Measurements from ENCODE around the gene NMRK2. TPM values are rescaled to one million over a fixed set of nuclear protein-coding genes. Genes with fewer than 3 reads are reported as not detected.

Gene NMRK2
- total RNA-seq, 1 experiment from 2014 or later = 60.0 TPM

- H3K27ac Mint-ChIP-seq = no peak overlapping the region
These were observed 34.9 kb upstream of the NMRK2 start for GRCh38 chr19:3897936-3898335.

More at GRCh38 chr19:3897936-3898335, 34.9 kb upstream of the NMRK2 start:
- Mint-ChIP-seq H3K4me3 (no peak overlapping the region), H3K27me3 (ENCODE audit: low read depth) (no peaks in the 10 kb centered on the region), H3K36me3 (ENCODE audit: insufficient read depth in 1 of 3, low read depth in 3 of 3) (peaks cover 13 to 27% (median 16%) of the 10 kb centered on the region in 3 experiments), H3K9me3 (peaks cover 5 to 9% of the 10 kb centered on the region in 2 experiments), H3K4me1 (no peaks in the 10 kb centered on the region)
- Histone ChIP-seq H3K4ac (ENCODE audit: low read depth, low read length) (no peak overlapping the region), H3K79me1 (ENCODE audit: insufficient read depth, low read depth, low read length, poor library complexity, severe bottlenecking) (no peaks in the 10 kb centered on the region), H2BK12ac (ENCODE audit: insufficient read length, low read depth, low read length) (no peak overlapping the region), H3K9me3 (ENCODE audit: control insufficient read depth, low read depth, low read length) (peaks cover 7% of the 10 kb centered on the region), H3K23me2 (ENCODE audit: insufficient read length, low read depth, low read length, poor library complexity, severe bottlenecking) (no peaks in the 10 kb centered on the region), H2AFZ (ENCODE audit: low read length) (no peak overlapping the region), H2BK120ac (ENCODE audit: low read depth, low read length, poor library complexity, severe bottlenecking) (no peak overlapping the region), H3K79me2 (ENCODE audit: insufficient read depth, low read length) (no peaks in the 10 kb centered on the region), H2AK5ac (ENCODE audit: insufficient read length, low read length) (no peak overlapping the region), H3K4me2 (ENCODE audit: insufficient read depth, insufficient read length, low read length) (no peak overlapping the region), H3T11ph (ENCODE audit: low read length) (no peak overlapping the region), H4K91ac (ENCODE audit: insufficient read length, low read depth, low read length) (no peak overlapping the region), H3K18ac (ENCODE audit: insufficient read length, low read depth, low read length) (no peak overlapping the region), H2BK5ac (ENCODE audit: insufficient read length, low read length) (no peak overlapping the region), H3K9ac (ENCODE audit: extremely low read depth, insufficient read length, low read length) (no peak overlapping the region), H3K27ac (ENCODE audit: insufficient read length, low read depth, low read length) (no peak overlapping the region), H4K20me1 (ENCODE audit: control insufficient read depth, insufficient read depth, insufficient read length) (no peaks in the 10 kb centered on the region), H3K4me1 (ENCODE audit: insufficient read depth, low read length) (no peaks in the 10 kb centered on the region), H2BK20ac (ENCODE audit: low read depth, low read length, poor library complexity, severe bottlenecking) (no peak overlapping the region), H3K56ac (ENCODE audit: insufficient read length, low read depth, low read length) (no peak overlapping the region), H3K14ac (ENCODE audit: insufficient read depth, low read length) (no peak overlapping the region), H2BK15ac (ENCODE audit: low read depth, low read length) (no peak overlapping the region), H4K8ac (replicated peaks; ENCODE audit: insufficient read length, low read depth, low read length) (no peak overlapping the region), H4K5ac (ENCODE audit: insufficient read length, low read depth, low read length) (no peak overlapping the region), H3K27me3 (ENCODE audit: insufficient read depth, low read length) (no peaks in the 10 kb centered on the region), H3K23ac (ENCODE audit: insufficient read length, low read depth, low read length) (no peak overlapping the region)
- TF ChIP-seq CTCF (conservative IDR thresholded peaks at IDR 0.05) = no peak
- DNase-seq = no peak
- WGBS (ENCODE audit: extremely low coverage, insufficient read length, low lambda C conversion rate) = no CpG with 5 or more reads among the region's 4 CpGs
